Measurements from ENCODE around the gene TNIK. TPM values are rescaled to one million over a fixed set of nuclear protein-coding genes. Genes with fewer than 3 reads are reported as not detected.

TNIK gene
- total RNA-seq, 2 experiments from 2014 or later: 32.1 to 39.2 TPM

DNA sequence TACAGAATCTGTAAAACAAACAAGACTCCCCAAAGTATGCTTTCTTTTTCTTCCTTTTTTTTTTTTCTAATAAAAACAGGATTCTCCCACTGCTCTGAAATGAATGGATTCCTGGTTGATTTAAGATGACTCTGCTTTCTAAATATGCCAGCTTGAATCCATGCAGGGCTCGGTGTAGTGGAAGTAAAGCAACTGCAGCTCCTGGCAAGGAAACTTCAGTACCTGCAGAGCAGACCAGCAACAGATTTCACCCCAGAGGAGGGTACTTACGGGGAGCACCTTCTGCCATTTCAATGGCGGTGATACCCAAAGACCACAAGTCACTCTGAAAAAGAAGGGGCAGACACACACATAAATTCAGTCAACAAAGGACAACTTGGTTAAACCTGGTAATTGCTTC, 283.1 kb downstream of the TNIK start:
- DNase-seq: no peak
- Mint-ChIP-seq H3K9me3 (ENCODE audit: insufficient read depth) (no peaks in the 10 kb centered on the region), H3K27me3 (ENCODE audit: low read depth) (no peaks in the 10 kb centered on the region), H3K27ac (no peak overlapping the region), H3K4me3 (no peak overlapping the region), H3K36me3 (ENCODE audit: low read depth) (peaks cover 37% of the 10 kb centered on the region), H3K4me1 (ENCODE audit: low read depth) (peaks cover 20% of the 10 kb centered on the region)
- no peak for ATAC-seq
- ChIA-PET CTCF (no interaction called here), POLR2A (no interaction called here)

DNA sequence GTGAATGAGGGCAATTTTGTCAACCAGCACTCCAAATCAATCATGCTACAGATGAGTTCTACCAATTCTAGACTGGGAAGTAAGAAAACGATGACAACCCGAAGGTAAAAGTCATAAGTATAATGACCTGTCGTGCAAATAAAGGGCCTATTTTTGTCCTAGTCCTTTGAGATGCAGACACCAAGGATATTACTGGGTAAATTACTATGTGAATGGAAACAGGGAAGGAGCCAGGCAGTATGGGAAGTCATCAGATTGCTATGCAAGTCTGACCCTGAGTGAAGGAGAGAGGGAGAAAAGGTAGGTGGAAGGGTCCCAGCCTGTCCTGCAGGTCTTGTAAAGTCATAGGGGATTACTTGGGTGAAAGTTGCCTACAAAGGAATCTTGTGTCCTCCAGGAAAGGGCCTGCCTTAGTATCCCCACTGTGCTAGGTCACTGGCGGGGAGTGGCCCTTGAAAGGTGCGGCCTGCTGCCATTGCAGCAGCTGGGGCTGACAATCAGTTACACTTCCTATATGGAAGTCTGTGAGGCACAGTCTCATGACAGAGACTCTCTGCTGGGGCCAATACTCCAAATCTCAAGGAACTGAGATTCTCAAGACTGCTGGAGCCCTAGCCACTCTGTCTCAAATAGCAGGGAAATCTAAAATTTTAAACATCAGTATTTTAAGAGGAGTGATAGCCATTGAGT, 283.8 kb downstream of the TNIK start:
- ChIA-PET POLR2A (no interaction called here), CTCF (no interaction called here)
- no peak for DNase-seq
- H3K27ac Mint-ChIP-seq: no peak overlapping the region
- H3K9me3 Mint-ChIP-seq (ENCODE audit: insufficient read depth): no peaks in the 10 kb centered on the region
- H3K27me3 Mint-ChIP-seq (ENCODE audit: low read depth): no peaks in the 10 kb centered on the region
- H3K4me1 Mint-ChIP-seq (ENCODE audit: low read depth): peaks cover 20% of the 10 kb centered on the region
- ATAC-seq: no peak
- peaks cover 34% of the 10 kb centered on the region for H3K36me3 Mint-ChIP-seq (ENCODE audit: low read depth)
- H3K4me3 Mint-ChIP-seq: no peak overlapping the region

DNA sequence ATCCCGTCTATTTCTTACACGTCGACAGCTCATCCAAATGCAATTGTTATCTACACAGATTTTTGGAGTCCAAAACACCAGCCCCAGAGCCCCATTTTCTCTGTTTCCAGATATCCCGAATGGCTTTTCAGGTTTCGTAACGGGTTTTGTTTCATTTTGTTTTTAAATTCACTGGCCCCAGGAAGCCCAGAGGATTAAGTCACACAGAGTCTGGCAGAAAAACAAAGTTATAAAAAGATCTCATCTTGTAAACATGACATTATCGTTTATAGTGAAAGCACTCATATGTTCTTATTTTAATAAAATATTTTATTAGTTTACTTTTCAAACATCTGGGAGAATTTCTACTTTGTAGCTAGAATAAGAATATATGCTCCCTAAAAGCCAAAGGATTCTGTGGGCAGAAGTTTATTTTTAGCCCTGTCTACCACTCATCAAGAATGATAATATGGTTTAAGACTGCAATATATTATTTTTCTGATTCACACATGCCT, 284.4 kb downstream of the TNIK start:
- POLR2A ChIA-PET: no interaction called here
- no peak for ATAC-seq
- DNase-seq: no peak
- no peaks in the 10 kb centered on the region for H3K27me3 Mint-ChIP-seq (ENCODE audit: low read depth)
- no peaks in the 10 kb centered on the region for H3K9me3 Mint-ChIP-seq (ENCODE audit: insufficient read depth)
- H3K36me3 Mint-ChIP-seq (ENCODE audit: low read depth): peaks cover 32% of the 10 kb centered on the region
- H3K4me3 Mint-ChIP-seq: no peak overlapping the region
- no peak overlapping the region for H3K27ac Mint-ChIP-seq
- H3K4me1 Mint-ChIP-seq (ENCODE audit: low read depth): peaks cover 20% of the 10 kb centered on the region
- CTCF ChIA-PET: interaction anchor here (1.1 to 1.7 kb wide), 3 partner anchors 10 to 15 kb away, joined by 4 to 12 read pairs (median 4); no protein-coding TSS in a partner anchor

DNA sequence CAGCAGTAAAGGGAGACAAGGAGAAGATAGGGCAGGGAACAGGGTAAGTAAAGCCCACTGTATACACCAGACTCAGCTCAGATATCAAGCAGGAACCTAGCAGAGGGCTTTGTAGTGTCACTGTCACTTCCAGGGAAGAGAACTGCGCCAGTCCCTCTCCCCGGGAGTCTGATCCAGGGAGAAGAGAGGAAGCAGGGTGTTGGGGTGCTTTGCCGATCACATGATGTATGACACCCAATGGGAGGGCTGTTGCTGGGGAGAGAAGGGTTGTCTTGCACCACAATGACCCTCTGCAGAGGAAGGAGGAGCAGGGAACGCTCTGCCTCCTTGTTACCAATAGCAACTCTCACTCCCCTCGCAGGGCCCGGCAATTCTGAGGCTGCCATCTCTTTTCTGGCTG, 286.5 kb downstream of the TNIK start:
- CTCF ChIA-PET: no interaction called here

DNA sequence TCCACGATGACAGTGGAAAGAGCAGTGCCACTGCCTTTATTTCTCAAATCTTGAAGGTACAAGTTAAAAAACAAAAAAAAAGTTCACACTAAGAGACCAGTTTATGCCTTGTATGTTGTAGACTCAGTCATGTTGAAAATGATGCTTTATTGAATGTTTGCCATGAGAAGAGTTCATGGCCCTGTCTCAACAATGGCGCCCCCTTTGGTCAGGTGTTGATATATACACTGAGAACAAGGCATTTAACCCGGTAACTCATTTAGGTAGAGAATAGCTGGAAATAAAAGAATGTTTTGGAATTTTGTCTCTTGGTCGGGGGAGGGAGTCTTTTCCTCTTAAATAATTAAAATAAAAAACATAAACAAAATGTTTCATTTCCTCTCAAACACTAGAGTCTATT, 288.1 kb downstream of the TNIK start:
- no peaks in the 10 kb centered on the region for H3K27me3 Mint-ChIP-seq (ENCODE audit: low read depth)
- no peak overlapping the region for H3K27ac Mint-ChIP-seq
- peaks cover 12% of the 10 kb centered on the region for H3K4me1 Mint-ChIP-seq (ENCODE audit: low read depth)
- peaks cover 26% of the 10 kb centered on the region for H3K36me3 Mint-ChIP-seq (ENCODE audit: low read depth)
- H3K4me3 Mint-ChIP-seq: no peak overlapping the region
- CTCF ChIA-PET: interaction anchor here (0.7 kb wide), 1 partner anchor 202 kb away, joined by 3 read pairs; no protein-coding TSS in a partner anchor
- DNase-seq: no peak
- no peaks in the 10 kb centered on the region for H3K9me3 Mint-ChIP-seq (ENCODE audit: insufficient read depth)
- POLR2A ChIA-PET: no interaction called here
- ATAC-seq: no peak

More for the DNA sequence above, 286.5 kb downstream of the TNIK start:
- Mint-ChIP-seq H3K4me3 (no peak overlapping the region), H3K27me3 (ENCODE audit: low read depth) (no peaks in the 10 kb centered on the region), H3K27ac (no peak overlapping the region), H3K9me3 (ENCODE audit: insufficient read depth) (no peaks in the 10 kb centered on the region), H3K4me1 (ENCODE audit: low read depth) (peaks cover 16% of the 10 kb centered on the region), H3K36me3 (ENCODE audit: low read depth) (peaks cover 32% of the 10 kb centered on the region)
- no peak for ATAC-seq
- no peak for DNase-seq
- POLR2A ChIA-PET: no interaction called here

DNA sequence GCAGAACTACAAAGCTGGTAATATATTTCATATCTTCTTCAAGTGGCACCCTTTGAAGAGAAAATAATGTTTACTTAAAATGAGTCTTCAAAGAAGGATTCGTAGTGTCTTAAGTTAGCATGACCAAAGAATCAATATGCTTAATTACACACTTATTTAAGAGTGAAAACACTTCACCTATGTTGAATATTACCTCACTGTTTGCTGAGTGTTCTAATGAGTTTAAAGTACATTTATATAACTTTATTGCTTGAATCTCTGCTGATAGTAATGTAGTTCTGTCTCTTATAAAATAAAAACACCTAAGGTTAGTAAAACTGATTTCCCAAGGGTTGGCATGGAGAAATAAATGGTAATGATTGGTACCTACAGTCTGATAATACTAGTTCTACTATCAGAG, 290.3 kb downstream of the TNIK start:
- ChIA-PET POLR2A (no interaction called here), CTCF (no interaction called here)
- Mint-ChIP-seq H3K27ac (no peak overlapping the region), H3K27me3 (ENCODE audit: low read depth) (no peaks in the 10 kb centered on the region), H3K4me1 (ENCODE audit: low read depth) (peaks cover 21% of the 10 kb centered on the region), H3K4me3 (no peak overlapping the region), H3K9me3 (ENCODE audit: insufficient read depth) (no peaks in the 10 kb centered on the region), H3K36me3 (ENCODE audit: low read depth) (peaks cover 32% of the 10 kb centered on the region)
- DNase-seq: no peak
- ATAC-seq: no peak

DNA sequence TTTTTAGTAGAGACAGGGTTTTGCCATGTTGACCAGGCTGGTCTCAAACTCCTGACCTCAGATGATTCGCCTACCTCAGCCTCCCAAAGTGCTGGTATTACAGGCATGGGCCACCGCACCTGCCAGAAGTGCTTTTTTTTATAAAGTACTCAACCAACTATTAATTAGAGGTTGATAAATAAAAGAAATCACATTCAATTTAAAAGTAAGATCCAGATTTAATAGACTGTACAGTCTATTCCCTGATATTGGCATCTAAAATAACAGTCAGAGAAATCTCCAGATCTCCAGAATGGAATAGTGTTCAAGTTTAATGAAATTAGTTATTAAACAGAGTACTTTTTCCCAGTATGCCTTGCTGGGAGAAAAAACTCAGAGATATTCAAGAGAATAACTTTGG, 290.8 kb downstream of the TNIK start:
- Mint-ChIP-seq H3K27me3 (ENCODE audit: low read depth) (no peaks in the 10 kb centered on the region), H3K9me3 (ENCODE audit: insufficient read depth) (no peaks in the 10 kb centered on the region), H3K27ac (no peak overlapping the region), H3K36me3 (ENCODE audit: low read depth) (peaks cover 31% of the 10 kb centered on the region), H3K4me1 (ENCODE audit: low read depth) (peaks cover 17% of the 10 kb centered on the region), H3K4me3 (no peak overlapping the region)
- DNase-seq: no peak
- CTCF ChIA-PET: no interaction called here
- POLR2A ChIA-PET: no interaction called here
- ATAC-seq: no peak

DNA sequence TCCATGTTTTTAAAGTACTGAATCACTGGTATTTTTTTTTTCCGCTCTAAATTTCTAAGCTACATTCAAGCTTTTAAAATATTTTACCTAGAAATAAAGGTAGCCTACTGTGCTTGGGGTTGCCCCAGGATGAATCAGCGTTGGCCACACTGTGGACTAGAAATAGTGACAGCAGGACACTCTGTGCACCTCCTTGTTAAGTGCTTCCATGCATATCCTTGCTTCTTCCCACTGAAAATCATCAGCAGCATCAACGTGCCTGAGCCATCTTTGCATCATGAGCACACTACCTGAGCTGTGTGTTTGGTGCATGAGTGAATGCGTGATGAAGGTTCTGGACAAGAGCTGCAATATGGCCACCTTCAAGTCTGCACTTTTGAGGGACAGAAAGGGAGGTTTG, 291.7 kb downstream of the TNIK start:
- Mint-ChIP-seq H3K4me1 (ENCODE audit: low read depth) (peaks cover 16% of the 10 kb centered on the region), H3K36me3 (ENCODE audit: low read depth) (peaks cover 35% of the 10 kb centered on the region), H3K4me3 (no peak overlapping the region), H3K27ac (no peak overlapping the region), H3K9me3 (ENCODE audit: insufficient read depth) (no peaks in the 10 kb centered on the region), H3K27me3 (ENCODE audit: low read depth) (no peaks in the 10 kb centered on the region)
- ATAC-seq (no peak), DNase-seq (no peak)
- ChIA-PET POLR2A (no interaction called here), CTCF (interaction anchor here (0.6 kb wide), 1 partner anchor 394 kb away, joined by 3 read pairs; no protein-coding TSS in a partner anchor)

DNA sequence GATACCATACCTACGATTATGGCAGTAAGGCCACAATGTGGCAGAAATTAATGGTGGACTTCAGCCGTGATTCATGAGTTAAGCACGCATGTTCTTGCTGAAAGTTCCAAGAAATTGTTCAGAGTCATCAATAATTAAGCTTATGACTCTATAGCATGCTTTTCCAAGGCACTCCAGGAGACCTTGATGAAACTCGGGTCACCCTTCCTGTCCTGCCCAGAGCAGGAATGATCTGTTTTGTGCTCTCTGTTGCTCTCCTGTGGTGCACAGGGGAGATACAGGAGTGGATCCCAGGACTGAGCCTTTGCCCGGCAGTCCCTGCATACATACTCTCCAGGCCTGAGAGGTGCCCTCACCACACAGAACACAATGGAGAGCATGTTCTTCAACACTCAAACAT, 292.1 kb downstream of the TNIK start:
- Mint-ChIP-seq H3K4me3 (no peak overlapping the region), H3K36me3 (ENCODE audit: low read depth) (peaks cover 37% of the 10 kb centered on the region), H3K27ac (no peak overlapping the region), H3K4me1 (ENCODE audit: low read depth) (peaks cover 17% of the 10 kb centered on the region), H3K27me3 (ENCODE audit: low read depth) (no peaks in the 10 kb centered on the region), H3K9me3 (ENCODE audit: insufficient read depth) (peaks cover 2% of the 10 kb centered on the region)
- ATAC-seq (no peak), DNase-seq (no peak)
- POLR2A ChIA-PET: no interaction called here
- CTCF ChIA-PET: interaction anchor here (0.6 kb wide), 1 partner anchor 395 kb away, joined by 3 read pairs; no protein-coding TSS in a partner anchor

DNA sequence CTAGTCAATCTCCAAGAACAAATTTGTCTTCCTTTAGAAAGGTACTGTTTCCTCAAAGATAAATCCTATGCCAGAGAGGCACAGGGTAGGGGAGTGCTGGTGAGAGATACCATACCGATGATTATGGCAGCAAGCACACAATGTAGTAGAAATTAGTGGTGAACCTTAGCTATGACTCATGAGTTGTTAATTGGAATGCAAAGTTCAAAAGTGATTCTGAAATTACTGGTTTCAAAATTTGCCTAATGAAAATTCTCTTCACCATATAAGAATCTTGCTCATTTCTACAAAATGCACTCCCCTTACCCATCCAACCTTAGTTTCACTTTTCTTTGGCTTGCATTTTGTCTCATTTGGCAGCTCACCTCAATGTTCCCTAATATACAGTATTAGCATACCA, 294.2 kb downstream of the TNIK start:
- peak; percentile 15 for ATAC-seq
- CTCF ChIA-PET: interaction anchor here (0.5 to 2.8 kb wide), 6 partner anchors 21 to 812 kb away, joined by 3 to 9 read pairs (median 3); partner anchors contain the start of gene TNIK
- H3K9me3 Mint-ChIP-seq (ENCODE audit: insufficient read depth): peaks cover 7% of the 10 kb centered on the region

DNA sequence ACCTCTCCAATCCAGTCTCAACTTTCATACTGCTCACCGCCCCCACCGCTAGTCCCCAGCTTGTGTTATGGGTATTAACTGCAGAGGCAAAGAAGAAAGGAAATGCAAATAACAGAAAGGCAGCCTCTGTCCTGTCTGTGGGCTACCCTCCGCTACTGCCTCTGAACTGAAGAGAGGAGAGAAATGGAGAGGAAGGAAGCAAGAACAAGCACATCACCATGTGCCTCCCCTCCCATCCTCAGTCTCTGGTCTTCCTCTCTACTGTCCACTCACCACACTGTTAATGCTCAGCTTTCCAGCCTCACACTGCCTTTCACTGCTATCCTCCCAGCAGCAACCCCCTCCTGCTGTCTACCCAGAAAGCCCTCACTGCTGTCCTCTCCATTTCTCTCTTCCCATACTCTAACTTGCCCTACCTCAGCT, 294.7 kb downstream of the TNIK start:
- ATAC-seq: no peak
- POLR2A ChIA-PET: no interaction called here
- CTCF ChIA-PET: interaction anchor here (0.5 to 2.8 kb wide), 5 partner anchors 84 to 812 kb away, joined by 3 to 9 read pairs (median 3); partner anchors contain the start of gene TNIK
- Mint-ChIP-seq H3K27ac (peak overlapping the region; percentile 78), H3K4me1 (ENCODE audit: low read depth) (peaks cover 20% of the 10 kb centered on the region), H3K36me3 (ENCODE audit: low read depth) (peaks cover 39% of the 10 kb centered on the region), H3K4me3 (no peak overlapping the region), H3K27me3 (ENCODE audit: low read depth) (no peaks in the 10 kb centered on the region), H3K9me3 (ENCODE audit: insufficient read depth) (peaks cover 7% of the 10 kb centered on the region)
- no peak for DNase-seq

More for the DNA sequence above, 294.2 kb downstream of the TNIK start:
- no peak for DNase-seq
- H3K27me3 Mint-ChIP-seq (ENCODE audit: low read depth): no peaks in the 10 kb centered on the region
- H3K27ac Mint-ChIP-seq: peak overlapping the region; percentile 78
- H3K4me3 Mint-ChIP-seq: no peak overlapping the region
- POLR2A ChIA-PET: no interaction called here
- peaks cover 39% of the 10 kb centered on the region for H3K36me3 Mint-ChIP-seq (ENCODE audit: low read depth)
- peaks cover 20% of the 10 kb centered on the region for H3K4me1 Mint-ChIP-seq (ENCODE audit: low read depth)

DNA sequence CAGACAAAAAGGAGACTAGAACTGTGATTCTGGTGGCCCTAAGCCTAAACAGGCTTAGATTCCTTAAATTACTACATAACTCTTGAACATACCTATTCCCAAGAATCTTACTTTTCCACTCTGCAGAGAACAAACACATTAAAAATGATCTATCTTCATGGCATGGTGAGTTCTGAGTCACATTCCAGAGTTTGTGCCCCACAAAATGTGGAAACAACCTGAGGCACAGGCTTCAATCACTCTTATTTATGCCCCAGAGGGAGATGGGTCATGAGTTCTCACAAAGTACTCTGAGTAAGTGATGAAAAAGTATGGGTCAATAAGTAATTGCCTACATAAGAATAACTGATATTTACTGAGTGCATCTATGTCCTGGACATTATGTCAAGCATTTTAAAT, 296.1 kb downstream of the TNIK start:
- POLR2A ChIA-PET: no interaction called here
- Mint-ChIP-seq H3K27me3 (ENCODE audit: low read depth) (no peaks in the 10 kb centered on the region), H3K4me3 (no peak overlapping the region), H3K27ac (no peak overlapping the region), H3K9me3 (ENCODE audit: insufficient read depth) (peaks cover 7% of the 10 kb centered on the region), H3K36me3 (ENCODE audit: low read depth) (peaks cover 48% of the 10 kb centered on the region), H3K4me1 (ENCODE audit: low read depth) (peaks cover 20% of the 10 kb centered on the region)
- CTCF ChIA-PET: no interaction called here
- no peak for ATAC-seq
- no peak for DNase-seq
